Measurements from ENCODE around the gene PEX14.

PEX14 gene

GRCh38 chr1:10634428-10635084, 159.8 kb downstream of the PEX14 start:
- DNase-seq (ENCODE audit: low spot score), result no peak

- no peak for DNase-seq (ENCODE audit: low spot score)
Measured at GRCh38 chr1:10635085-10635896, 160.5 kb downstream of the PEX14 start.

- DNase-seq (ENCODE audit: low spot score), result no peak
Measured at GRCh38 chr1:10635992-10636391, 161.2 kb downstream of the PEX14 start.

GRCh38 chr1:10637400-10637799, 162.7 kb downstream of the PEX14 start:
- DNase-seq (ENCODE audit: low spot score), result no peak

- no peak for DNase-seq (ENCODE audit: low spot score)
Measured at GRCh38 chr1:10637834-10638558, 163.2 kb downstream of the PEX14 start.

- no peak for DNase-seq (ENCODE audit: low spot score)
Measured at GRCh38 chr1:10638559-10639005, 163.8 kb downstream of the PEX14 start.

GRCh38 chr1:10639011-10639774, 164.4 kb downstream of the PEX14 start:
- DNase-seq (ENCODE audit: low spot score), result no peak

GRCh38 chr1:10639775-10640578, 165.2 kb downstream of the PEX14 start:
- no peak for DNase-seq (ENCODE audit: low spot score)

GRCh38 chr1:10640843-10641553, 166.2 kb downstream of the PEX14 start:
- DNase-seq (ENCODE audit: low spot score), result no peak

- no peak for DNase-seq (ENCODE audit: low spot score)
Measured at GRCh38 chr1:10641976-10642375, 167.2 kb downstream of the PEX14 start.

- DNase-seq (ENCODE audit: low spot score), result no peak
Measured at GRCh38 chr1:10642403-10643080, 167.8 kb downstream of the PEX14 start.

- no peak for DNase-seq (ENCODE audit: low spot score)
Measured at GRCh38 chr1:10643607-10644306, 169.0 kb downstream of the PEX14 start.

- no peak for DNase-seq (ENCODE audit: low spot score)
Measured at GRCh38 chr1:10644307-10645128, 169.8 kb downstream of the PEX14 start.

GRCh38 chr1:10646347-10646861, 171.7 kb downstream of the PEX14 start:
- DNase-seq (ENCODE audit: low spot score), result no peak

GRCh38 chr1:10647414-10648170, 172.8 kb downstream of the PEX14 start:
- no peak for DNase-seq (ENCODE audit: low spot score)

GRCh38 chr1:10648689-10649516, 174.2 kb downstream of the PEX14 start:
- DNase-seq (ENCODE audit: low spot score), result no peak

Data from activated CD4-positive, alpha-beta T cell treated with anti-CD3 and anti-CD28 coated beads, Interleukin-2, Interleukin-4, amounts not matched to agents 100 ng/mL and 50 ng/mL, durations not matched to agents 16 hours and 8 hours (primary cell).